ENCODE measurements around the gene ASAP3.

ASAP3 gene

GRCh38 chr1:23424293-23425192 lies 59.4 kb downstream of the ASAP3 start, which contains the start of gene TCEA3:
TCEA3 (minus strand) TSS chr1:23424748; CDS start chr1:23424633, 115 bp downstream.
- in situ Hi-C loops (cut with MboI; ENCODE audit: low sequenced_read_pairs) = no loop called here

GRCh38 chr1:23423415-23424292 lies 60.3 kb downstream of the ASAP3 start:
- in situ Hi-C loops (cut with MboI; ENCODE audit: low sequenced_read_pairs) = no loop called here

GRCh38 chr1:23422941-23423340 lies 61.0 kb downstream of the ASAP3 start:
- in situ Hi-C loops (cut with MboI; ENCODE audit: low sequenced_read_pairs) = no loop called here

DNA sequence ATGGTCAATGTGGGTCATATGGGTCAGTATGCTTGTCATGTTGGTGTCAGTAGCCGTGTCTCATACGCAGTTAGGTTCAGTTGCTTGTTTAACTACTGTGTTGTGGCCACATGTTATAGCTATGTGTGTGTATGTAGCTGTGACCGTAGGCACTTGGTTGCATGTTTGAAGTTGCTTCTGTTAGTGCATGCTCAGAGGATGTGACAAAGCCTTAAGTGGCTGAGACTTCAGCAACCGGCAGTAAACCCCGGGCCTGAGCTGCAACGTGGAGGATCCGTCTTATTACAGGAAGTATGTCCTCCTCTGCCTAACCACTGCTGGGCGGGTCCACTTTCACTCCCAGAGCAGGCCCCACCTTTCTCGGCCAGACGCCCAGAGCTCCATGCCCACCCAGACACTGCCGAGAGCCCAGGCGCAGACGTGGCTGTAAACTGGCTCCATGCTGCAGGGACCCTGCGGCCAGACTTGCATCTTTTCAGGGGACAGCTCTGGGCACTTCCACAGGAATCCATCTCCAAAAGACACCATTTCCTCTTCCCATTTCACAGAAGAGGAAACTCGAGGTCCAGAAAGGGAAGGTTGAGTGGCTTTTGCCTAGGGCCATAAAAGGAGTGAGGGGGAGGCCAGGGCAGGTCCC lies 61.6 kb downstream of the ASAP3 start:
- in situ Hi-C loops (cut with MboI; ENCODE audit: low sequenced_read_pairs) = no loop called here

DNA sequence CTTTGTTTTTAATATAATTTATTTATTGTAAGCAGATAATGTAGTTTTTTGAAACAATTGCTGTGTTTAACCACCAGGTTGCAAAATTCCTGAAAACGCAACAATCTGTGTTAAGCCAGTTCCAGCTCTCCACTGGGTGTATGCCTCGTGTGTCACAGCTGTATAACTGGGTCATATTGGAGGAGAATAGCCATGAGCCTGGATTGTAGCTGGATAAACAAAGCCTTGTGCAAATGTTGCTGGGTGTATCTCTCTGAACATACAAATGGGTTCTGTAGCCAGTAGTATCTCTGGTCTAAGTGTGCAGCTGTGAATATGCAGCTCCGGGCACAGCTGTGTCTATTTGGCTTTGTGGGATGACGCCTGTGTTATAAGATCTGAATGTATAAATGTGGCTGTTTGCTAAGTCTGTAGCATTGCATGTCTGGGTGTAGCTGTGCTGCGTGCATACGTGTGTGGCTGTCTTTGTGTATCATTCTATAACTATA lies 62.2 kb downstream of the ASAP3 start:
- in situ Hi-C loops (cut with MboI; ENCODE audit: low sequenced_read_pairs) = no loop called here

DNA sequence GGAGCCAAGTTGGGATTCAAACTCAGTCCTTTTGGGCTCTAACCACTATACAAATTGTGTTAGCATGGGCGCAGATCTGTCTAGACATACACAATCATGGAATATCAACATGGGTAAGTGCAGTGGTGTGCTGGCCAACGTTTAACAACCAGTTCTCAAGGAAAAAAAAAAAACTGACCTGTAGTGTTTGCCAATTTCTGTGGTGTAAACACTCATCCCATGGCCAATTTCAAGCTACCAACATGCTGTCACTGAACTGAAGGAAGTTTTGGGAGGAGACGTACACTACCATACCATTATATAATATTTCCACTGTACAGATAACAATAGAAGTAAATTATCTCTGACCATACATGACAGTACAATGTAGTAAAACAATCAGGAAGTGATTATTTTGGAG lies 62.6 kb downstream of the ASAP3 start:
- in situ Hi-C loops (cut with MboI; ENCODE audit: low sequenced_read_pairs) = no loop called here

GRCh38 chr1:23420778-23421177 lies 63.2 kb downstream of the ASAP3 start:
- in situ Hi-C loops (cut with MboI; ENCODE audit: low sequenced_read_pairs) = no loop called here

- in situ Hi-C loops (cut with MboI; ENCODE audit: low sequenced_read_pairs) = no loop called here
Measured at GRCh38 chr1:23419180-23419579, 64.8 kb downstream of the ASAP3 start.

GRCh38 chr1:23417570-23417969 lies 66.4 kb downstream of the ASAP3 start:
- in situ Hi-C loops (cut with MboI; ENCODE audit: low sequenced_read_pairs) = no loop called here

- in situ Hi-C loops (cut with MboI; ENCODE audit: low sequenced_read_pairs) = no loop called here
Measured at GRCh38 chr1:23416964-23417363, 67.0 kb downstream of the ASAP3 start.

DNA sequence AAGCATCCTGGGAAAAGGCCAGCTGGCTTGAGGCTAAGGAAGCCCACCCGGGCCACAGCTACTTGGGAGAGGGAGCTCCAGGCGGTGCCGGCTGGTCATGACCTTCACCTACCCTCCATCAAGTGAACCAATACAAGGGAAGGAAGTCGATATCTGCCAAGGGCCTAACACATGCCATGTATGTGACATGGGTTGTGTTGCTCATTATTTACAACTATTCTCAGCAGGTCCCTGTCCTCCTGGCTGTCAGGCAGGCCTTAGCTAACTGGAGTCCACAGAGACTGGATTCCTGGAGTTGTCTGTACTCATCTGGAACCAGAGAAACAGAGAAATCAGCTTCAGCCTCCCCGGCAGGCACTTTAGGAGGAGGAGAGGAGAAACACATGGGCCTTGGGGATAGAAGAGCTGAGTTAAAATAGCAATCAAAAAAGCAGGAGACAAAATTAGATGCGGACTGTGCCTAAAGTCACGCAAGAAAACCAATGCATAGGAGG lies 75.1 kb downstream of the ASAP3 start:
- in situ Hi-C loops (cut with MboI; ENCODE audit: low sequenced_read_pairs) = no loop called here

DNA sequence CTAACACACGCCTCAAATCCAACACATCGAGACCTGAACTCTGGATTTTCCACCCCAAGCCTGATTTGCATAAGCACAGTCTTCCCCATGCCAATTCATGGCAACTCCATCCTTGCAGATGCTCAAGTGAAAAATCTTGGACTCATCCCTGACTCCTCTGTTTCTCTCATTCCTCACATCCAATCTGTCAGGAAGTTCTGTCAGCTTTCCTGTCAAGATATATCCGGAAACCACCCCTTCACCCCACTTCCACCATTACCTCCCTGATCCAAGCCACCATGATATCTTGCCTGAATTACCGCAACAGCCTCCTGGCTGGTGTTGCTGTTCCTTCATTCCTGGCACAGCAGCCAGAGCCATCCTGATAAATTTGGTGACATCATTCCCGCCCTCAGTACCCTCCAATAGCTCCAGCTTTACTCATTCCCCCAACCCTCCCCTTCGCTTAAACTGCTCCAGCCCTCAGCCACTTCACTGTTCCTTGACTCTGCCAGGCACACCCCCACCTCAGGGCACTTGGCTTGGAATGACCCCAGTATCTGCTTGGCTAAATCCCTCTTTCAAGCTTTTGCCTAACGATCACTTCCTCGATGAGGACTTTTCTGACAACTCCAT lies 76.9 kb downstream of the ASAP3 start:
- in situ Hi-C loops (cut with MboI; ENCODE audit: low sequenced_read_pairs) = no loop called here

GRCh38 chr1:23405946-23406345 lies 78.0 kb downstream of the ASAP3 start:
- in situ Hi-C loops (cut with MboI; ENCODE audit: low sequenced_read_pairs) = no loop called here

- in situ Hi-C loops (cut with MboI; ENCODE audit: low sequenced_read_pairs) = no loop called here
Measured at GRCh38 chr1:23403735-23404486, 80.1 kb downstream of the ASAP3 start.

- in situ Hi-C loops (cut with MboI; ENCODE audit: low sequenced_read_pairs) = no loop called here
Measured at GRCh38 chr1:23403355-23403734, 80.6 kb downstream of the ASAP3 start.

- in situ Hi-C loops (cut with MboI; ENCODE audit: low sequenced_read_pairs) = no loop called here
Measured at GRCh38 chr1:23403038-23403336, 81.0 kb downstream of the ASAP3 start.

DNA sequence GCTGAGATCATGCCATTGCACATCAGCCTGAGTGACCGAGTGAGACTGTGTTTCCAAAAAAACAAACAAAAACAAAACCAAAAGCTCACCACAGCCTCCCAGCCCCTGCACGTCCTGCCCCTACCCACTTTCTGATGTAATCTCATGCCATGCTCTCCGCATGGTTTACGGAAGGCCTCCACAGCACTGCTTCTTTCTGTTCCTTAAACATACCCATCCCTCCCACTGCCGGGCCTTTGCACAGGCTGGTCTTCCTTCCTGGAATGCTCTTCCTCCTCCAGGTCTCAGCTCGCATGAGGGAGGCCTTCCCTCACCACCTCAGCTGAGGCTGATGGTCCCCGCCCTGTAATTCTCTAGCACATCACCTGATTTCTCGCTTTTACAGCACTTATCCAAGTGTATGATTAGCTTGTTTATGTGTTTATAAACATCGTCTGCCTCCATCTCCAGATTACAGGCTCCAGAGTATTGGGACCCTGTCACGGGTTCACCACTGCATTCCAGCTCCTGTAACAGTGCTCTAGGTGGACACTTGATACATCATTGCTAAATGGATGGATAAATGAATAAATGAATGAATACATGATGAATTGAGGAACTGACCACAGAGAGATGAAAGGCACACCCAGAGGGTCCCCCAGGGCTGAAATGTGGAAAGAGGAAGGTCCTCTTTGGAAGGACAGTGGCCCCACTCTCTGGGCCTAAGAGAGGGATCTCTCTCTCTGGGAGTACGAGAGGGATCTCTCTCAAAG lies 81.5 kb downstream of the ASAP3 start:
- in situ Hi-C loops (cut with MboI; ENCODE audit: low sequenced_read_pairs) = no loop called here

DNA sequence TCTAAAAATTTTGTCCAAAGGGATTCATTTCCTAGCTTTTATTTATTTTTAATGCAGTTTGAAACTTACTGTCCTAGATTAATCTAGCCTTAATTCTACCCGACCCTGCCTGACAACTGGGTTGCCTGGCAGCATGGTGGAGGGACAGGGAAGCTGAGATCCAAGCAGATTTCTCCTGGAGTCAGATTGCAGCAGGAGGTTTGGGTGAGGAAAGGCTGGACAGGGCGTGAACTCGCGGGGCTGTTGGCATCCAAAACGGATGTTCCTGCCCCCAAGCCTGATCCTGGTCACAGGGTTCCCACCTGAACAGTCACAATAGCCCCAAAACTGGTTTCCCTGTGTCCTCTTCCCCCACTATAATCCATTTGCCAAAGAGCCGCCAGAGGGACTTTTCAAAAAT lies 82.7 kb downstream of the ASAP3 start:
- in situ Hi-C loops (cut with MboI; ENCODE audit: low sequenced_read_pairs) = no loop called here

Measured in hTERT RPE-1 (cell line).